ENCODE measurements around the gene CNKSR3. TPM values are rescaled to one million over a fixed set of nuclear protein-coding genes. Genes with fewer than 3 reads are reported as not detected.

CNKSR3 gene
- total RNA-seq, 6 experiments from 2014 or later: 15.3 to 21.7 (median 18.7) TPM

- Mint-ChIP-seq H3K27ac (no peak overlapping the region), H3K4me1 (ENCODE audit: low read depth) (peaks cover 16% of the 10 kb centered on the region), H3K4me3 (no peak overlapping the region), H3K36me3 (ENCODE audit: low read depth) (peaks cover 54% of the 10 kb centered on the region), H3K9me3 (no peaks in the 10 kb centered on the region), H3K27me3 (ENCODE audit: insufficient read depth) (no peaks in the 10 kb centered on the region; the same call in 1 of the 2 replicates)
- TF ChIP-seq CTCF (IDR thresholded peaks at IDR 0.05): no peak
- DNase-seq: no peak
Measured at GRCh38 chr6:154438882-154439415, 71.5 kb downstream of the CNKSR3 start.

DNA sequence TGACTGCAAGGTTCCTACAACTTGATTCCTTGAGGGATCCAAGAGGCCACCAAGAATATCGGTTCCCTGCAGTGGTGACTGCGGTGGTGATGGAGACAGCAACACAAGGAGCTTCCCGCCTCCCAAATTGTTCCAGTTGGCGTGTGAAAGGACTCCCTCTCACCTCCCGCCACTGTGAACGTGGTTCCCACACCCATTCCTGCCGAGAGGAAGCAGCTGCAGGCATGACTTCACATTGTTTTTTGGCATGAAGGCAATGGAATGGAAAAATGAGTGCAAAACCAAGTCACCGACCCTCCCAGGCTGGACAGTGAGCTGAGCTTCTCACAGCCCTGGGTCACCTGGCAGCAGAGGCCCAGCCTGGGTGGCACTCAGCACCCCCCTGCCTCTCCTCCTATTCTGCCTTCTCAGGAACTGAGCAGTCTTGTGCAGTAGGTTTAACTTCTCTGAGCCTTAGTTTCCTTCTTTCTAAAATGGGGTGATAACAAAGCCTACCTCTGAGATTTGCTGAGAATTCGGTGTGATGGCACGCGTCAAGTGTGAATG, 75.0 kb downstream of the CNKSR3 start:
- Mint-ChIP-seq H3K4me3 (no peak overlapping the region), H3K36me3 (ENCODE audit: low read depth) (peaks cover 49% of the 10 kb centered on the region), H3K27ac (no peak overlapping the region), H3K9me3 (peaks cover 3% of the 10 kb centered on the region), H3K4me1 (ENCODE audit: low read depth) (peaks cover 44% of the 10 kb centered on the region), H3K27me3 (ENCODE audit: insufficient read depth) (no peaks in the 10 kb centered on the region)
- no peak for TF ChIP-seq CTCF (IDR thresholded peaks at IDR 0.05)
- DNase-seq: no peak

- Mint-ChIP-seq H3K4me1 (ENCODE audit: low read depth) (peaks cover 44% of the 10 kb centered on the region), H3K36me3 (ENCODE audit: low read depth) (peaks cover 44% of the 10 kb centered on the region), H3K27ac (no peak overlapping the region), H3K9me3 (peaks cover 3% of the 10 kb centered on the region), H3K4me3 (no peak overlapping the region), H3K27me3 (ENCODE audit: insufficient read depth) (no peaks in the 10 kb centered on the region)
- no peak for TF ChIP-seq CTCF (IDR thresholded peaks at IDR 0.05)
- DNase-seq: no peak
Measured at GRCh38 chr6:154434662-154435061, 75.8 kb downstream of the CNKSR3 start.

DNA sequence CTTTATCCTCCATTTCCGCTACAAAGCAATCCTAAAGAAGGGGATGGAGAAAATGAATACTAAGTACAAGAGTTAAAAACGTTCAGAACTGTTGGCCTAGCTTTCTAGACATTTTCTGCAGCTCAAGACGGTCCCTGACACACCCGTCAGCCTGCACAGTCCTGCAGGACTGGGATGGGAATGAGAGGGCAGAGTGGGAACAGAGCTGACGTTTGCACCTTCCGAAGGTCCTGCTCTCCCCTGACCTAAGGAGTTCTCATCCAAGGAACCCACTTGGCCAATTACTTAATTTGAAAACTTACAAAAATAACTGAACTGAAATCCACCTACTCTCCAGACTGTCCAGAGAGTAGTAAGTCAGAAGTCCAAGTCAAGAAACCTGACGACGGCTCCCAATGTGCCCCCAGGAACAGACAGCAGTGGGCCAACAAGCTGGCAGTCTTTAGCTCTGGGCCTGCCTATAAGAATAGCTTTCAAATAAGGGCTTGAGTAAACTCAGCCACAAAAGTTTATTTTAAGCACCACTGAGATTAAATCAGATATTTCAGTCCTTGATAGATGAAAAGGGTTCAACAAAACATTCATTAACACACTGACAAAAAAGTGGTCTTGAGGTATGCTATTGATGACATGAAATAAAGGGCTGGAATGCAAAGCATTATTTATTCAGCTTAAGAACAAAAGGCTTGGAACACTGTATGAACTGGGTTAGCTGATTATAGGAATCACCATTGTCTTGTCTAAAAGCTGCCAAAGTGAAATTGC, 76.8 kb downstream of the CNKSR3 start:
- Mint-ChIP-seq H3K27ac (peak overlapping the region; percentile 51), H3K9me3 (peaks cover 3% of the 10 kb centered on the region), H3K4me1 (ENCODE audit: low read depth) (peaks cover 52% of the 10 kb centered on the region), H3K36me3 (ENCODE audit: low read depth) (peaks cover 48% of the 10 kb centered on the region), H3K27me3 (ENCODE audit: insufficient read depth) (no peaks in the 10 kb centered on the region), H3K4me3 (peak overlapping the region; percentile 59)
- DNase-seq: no peak
- TF ChIP-seq CTCF (IDR thresholded peaks at IDR 0.05): no peak

DNA sequence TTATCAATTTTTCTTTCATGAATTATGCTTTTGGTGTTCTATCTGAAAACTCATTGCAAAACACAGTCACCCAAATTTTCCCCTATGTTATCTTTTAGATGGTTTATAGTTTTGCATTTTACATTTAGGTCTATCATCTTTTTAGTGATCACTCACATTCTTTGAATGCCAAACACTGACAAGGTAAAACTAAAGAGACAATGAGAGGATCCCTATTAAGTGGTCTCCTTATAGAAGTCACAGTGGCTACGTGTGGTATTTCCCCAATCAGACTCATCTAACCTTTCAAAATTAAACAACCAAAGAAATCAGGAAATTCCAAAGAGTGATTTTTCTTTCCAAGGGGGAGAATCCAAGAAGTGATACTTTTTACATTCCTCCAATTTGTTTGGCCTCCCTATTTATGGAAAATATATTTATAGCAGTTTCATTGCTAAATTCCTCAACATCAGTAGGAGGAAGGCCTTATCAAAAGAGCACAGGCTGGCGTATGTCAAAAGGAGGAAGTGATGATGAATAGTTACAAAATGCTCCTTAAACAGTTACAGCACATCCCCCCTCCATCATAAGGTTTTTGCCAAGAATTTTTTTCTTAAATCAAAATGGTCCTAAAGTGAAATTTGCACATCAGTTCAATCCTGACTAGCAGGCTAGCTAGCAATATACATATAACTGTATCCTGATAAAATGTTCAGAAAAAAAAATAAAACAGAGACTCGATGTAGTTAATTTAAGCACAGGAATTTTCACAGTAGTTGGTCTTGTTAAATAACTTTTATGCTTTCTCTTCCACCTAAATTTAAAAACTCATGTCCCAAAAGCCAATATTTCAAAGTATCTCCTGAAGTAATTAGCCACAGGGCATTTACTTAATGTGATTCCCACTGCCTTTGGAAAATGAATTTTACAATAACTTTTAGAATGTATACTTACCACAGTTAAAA, 77.7 kb downstream of the CNKSR3 start:
- TF ChIP-seq CTCF (IDR thresholded peaks at IDR 0.05): no peak
- no peaks in the 10 kb centered on the region for H3K27me3 Mint-ChIP-seq (ENCODE audit: insufficient read depth)
- H3K4me3 Mint-ChIP-seq: peak overlapping the region; percentile 6
- peaks cover 3% of the 10 kb centered on the region for H3K9me3 Mint-ChIP-seq
- DNase-seq: peak; percentile 3
- H3K4me1 Mint-ChIP-seq (ENCODE audit: low read depth): peaks cover 60% of the 10 kb centered on the region
- peaks cover 50% of the 10 kb centered on the region for H3K36me3 Mint-ChIP-seq (ENCODE audit: low read depth)
- H3K27ac Mint-ChIP-seq: peak overlapping the region; percentile 51
